Renal cortical epithelial cell (primary cell): ENCODE measurements around the gene IL4I1. TPM values are rescaled to one million over a fixed set of nuclear protein-coding genes. Genes with fewer than 3 reads are reported as not detected.
A peak's percentile ranks its signal among the peaks of the same experiment; 100 is the strongest.

ENCODE experiments used
- DNase-seq: peaks from one replicate; pipeline ENCODE4 v3.0.0-alpha.2; 2011; ENCODE audit warnings: low read depth
- total RNA-seq: library from RNA; depleted of rRNA; stranded (reverse); fragments of >200 nt; gene quantifications from 2 replicates; pipeline ENCODE4 v1.2.3, GENCODE V29; 2014

IL4I1 gene
- total RNA-seq, 1 donor from 2014 or later = 4.9 TPM

GRCh38 chr19:49924004-49924880 is 27.6 kb upstream of the IL4I1 start:
- DNase-seq = no peak

- no peak for DNase-seq
Observed at GRCh38 chr19:49923055-49924003, 26.6 kb upstream of the IL4I1 start.

GRCh38 chr19:49921871-49922795 is 25.4 kb upstream of the IL4I1 start:
- DNase-seq = peak; percentile 66

GRCh38 chr19:49920624-49921363 is 24.1 kb upstream of the IL4I1 start:
- no peak for DNase-seq

GRCh38 chr19:49918089-49918488 is 21.4 kb upstream of the IL4I1 start:
- DNase-seq = no peak

GRCh38 chr19:49916839-49917733 is 20.4 kb upstream of the IL4I1 start:
- DNase-seq = no peak

- DNase-seq = no peak
Observed at GRCh38 chr19:49915271-49915670, 18.6 kb upstream of the IL4I1 start.

GRCh38 chr19:49913720-49914119 is 17.0 kb upstream of the IL4I1 start:
- no peak for DNase-seq

- DNase-seq = no peak
Observed at GRCh38 chr19:49912965-49913685, 16.4 kb upstream of the IL4I1 start.

GRCh38 chr19:49911381-49912145 is 14.9 kb upstream of the IL4I1 start:
- no peak for DNase-seq

- no peak for DNase-seq
Observed at GRCh38 chr19:49910179-49910578, 13.5 kb upstream of the IL4I1 start.

GRCh38 chr19:49908480-49909420 is 12.1 kb upstream of the IL4I1 start:
- DNase-seq = no peak

GRCh38 chr19:49907745-49908446 is 11.2 kb upstream of the IL4I1 start:
- no peak for DNase-seq

GRCh38 chr19:49906879-49907564 is 10.3 kb upstream of the IL4I1 start:
- DNase-seq = no peak

GRCh38 chr19:49904136-49904535 is 7.4 kb upstream of the IL4I1 start:
- no peak for DNase-seq
